Neural crest cell (in vitro differentiated cells): ENCODE results near the gene SLC36A4. TPM values are rescaled to one million over a fixed set of nuclear protein-coding genes. Genes with fewer than 3 reads are reported as not detected.
"Not testable (repeated sequence)": the region's sequence is repeated elsewhere in the genome, so short reads cannot be mapped to it uniquely, and the experiment has no call there.

Experiments used
- DNase-seq: peaks from one replicate; pipeline ENCODE4 v3.0.0; 2021; ENCODE audit warnings: low read depth, mixed read lengths, low spot score
- H3K27ac Mint-ChIP-seq: one replicate; pipeline ENCODE4 v1.8.0; 2021; ENCODE audit warnings: mild to moderate bottlenecking, mixed read lengths; ENCODE audit not compliant: unreplicated experiment
- H3K27me3 Mint-ChIP-seq: 2 replicates; pipeline ENCODE4 v1.8.0; 2021; ENCODE audit warnings: low read depth, mild to moderate bottlenecking, mixed read lengths
- H3K36me3 Mint-ChIP-seq: 2 replicates; pipeline ENCODE4 v1.8.0; 2021; ENCODE audit warnings: low read depth, mild to moderate bottlenecking, mixed read lengths
- H3K4me1 Mint-ChIP-seq: 2 replicates; pipeline ENCODE4 v1.8.0; 2021; ENCODE audit warnings: mixed read lengths
- H3K4me3 Mint-ChIP-seq: one replicate; pipeline ENCODE4 v1.8.0; 2021; ENCODE audit warnings: mild to moderate bottlenecking, mixed read lengths
- H3K9me3 Mint-ChIP-seq: 2 replicates; pipeline ENCODE4 v1.8.0; 2021; ENCODE audit warnings: mixed read lengths
- total RNA-seq: library from RNA; stranded (reverse); gene quantifications from 2 replicates; pipeline ENCODE4 v1.2.1, GENCODE V29; 2021
- TF ChIP-seq, protein P1 (sequence below): fragments of 200-600 bp; sonication (generic); conservative IDR thresholded peaks from 2 replicates; pipeline ENCODE4 v1.5.0; 2021; ENCODE audit warnings: antibody characterized with exemption, mild to moderate bottlenecking

SLC36A4 gene
- total RNA-seq, 1 donor from 2014 or later = 34.4 TPM

DNA sequence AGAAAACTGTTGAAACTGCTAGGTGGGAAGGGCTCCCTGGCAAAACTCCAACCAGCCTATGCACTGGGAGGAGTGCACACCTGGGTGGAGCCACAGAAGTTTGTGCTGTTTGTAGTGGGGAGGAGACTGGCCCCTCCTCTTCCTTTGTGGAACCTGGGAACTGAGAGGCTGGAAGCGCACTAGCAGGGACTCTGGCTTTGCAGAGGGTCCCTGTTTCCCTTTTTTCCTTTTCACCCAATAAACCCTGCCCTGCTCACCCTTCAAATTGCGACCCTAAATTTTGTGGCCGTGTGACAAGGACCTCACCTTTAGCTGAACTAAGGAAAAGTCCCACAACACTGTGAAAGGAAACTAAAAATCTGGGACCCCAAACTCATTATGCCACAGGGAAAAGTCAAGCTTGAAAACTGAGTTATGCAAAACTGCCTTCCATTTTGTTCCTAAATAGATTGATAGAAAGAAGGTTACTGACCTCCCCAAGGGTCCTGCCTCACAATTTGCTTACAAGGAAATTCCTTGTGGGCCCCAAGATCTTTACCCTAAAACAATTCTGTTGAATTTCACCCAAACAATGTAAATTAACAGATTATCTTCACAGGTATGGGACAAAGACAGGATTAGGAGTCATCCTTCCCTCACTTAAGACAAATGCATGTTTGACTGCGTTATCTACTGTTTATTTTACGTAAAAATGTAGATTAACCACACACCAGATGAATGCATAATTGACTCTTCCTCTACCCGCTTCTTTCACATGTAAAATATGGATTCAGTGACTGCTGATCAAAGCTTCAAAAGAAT lies 81.0 kb downstream of the SLC36A4 start:
- Mint-ChIP-seq H3K27ac (peak overlapping the region; percentile 79), H3K4me3 (no peak overlapping the region), H3K9me3 (no peaks in the 10 kb centered on the region), H3K27me3 (no peaks in the 10 kb centered on the region), H3K36me3 (no peaks in the 10 kb centered on the region), H3K4me1 (peaks cover 21% of the 10 kb centered on the region)
- DNase-seq = no peak
- TF ChIP-seq, protein P1, sequence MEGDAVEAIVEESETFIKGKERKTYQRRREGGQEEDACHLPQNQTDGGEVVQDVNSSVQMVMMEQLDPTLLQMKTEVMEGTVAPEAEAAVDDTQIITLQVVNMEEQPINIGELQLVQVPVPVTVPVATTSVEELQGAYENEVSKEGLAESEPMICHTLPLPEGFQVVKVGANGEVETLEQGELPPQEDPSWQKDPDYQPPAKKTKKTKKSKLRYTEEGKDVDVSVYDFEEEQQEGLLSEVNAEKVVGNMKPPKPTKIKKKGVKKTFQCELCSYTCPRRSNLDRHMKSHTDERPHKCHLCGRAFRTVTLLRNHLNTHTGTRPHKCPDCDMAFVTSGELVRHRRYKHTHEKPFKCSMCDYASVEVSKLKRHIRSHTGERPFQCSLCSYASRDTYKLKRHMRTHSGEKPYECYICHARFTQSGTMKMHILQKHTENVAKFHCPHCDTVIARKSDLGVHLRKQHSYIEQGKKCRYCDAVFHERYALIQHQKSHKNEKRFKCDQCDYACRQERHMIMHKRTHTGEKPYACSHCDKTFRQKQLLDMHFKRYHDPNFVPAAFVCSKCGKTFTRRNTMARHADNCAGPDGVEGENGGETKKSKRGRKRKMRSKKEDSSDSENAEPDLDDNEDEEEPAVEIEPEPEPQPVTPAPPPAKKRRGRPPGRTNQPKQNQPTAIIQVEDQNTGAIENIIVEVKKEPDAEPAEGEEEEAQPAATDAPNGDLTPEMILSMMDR = no peak

DNA sequence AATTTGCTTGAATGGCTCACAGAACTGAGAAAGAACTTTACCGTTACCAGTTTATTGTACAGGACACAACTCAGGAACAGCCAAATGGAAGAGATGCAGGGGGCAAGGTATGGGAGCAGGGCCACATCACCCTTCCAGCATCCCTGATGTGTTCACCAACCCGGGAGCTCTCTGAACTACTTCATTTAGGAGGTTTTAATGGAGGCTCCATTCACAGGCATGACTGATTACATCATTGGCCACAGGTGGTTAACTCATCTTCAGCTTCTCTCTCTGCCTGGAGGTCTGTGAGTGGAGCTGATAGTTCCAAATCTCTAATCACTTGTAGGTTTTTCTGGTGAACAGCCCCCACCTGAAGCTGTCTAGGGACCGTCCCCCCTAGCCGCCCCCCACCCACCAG lies 83.5 kb downstream of the SLC36A4 start:
- Mint-ChIP-seq H3K4me1 (peaks cover 33% of the 10 kb centered on the region), H3K27ac (no peak overlapping the region), H3K9me3 (peaks cover 4% of the 10 kb centered on the region), H3K27me3 (no peaks in the 10 kb centered on the region), H3K36me3 (peaks cover 2% of the 10 kb centered on the region), H3K4me3 (no peak overlapping the region)
- no peak for DNase-seq
- TF ChIP-seq, protein P1 = no peak

DNA sequence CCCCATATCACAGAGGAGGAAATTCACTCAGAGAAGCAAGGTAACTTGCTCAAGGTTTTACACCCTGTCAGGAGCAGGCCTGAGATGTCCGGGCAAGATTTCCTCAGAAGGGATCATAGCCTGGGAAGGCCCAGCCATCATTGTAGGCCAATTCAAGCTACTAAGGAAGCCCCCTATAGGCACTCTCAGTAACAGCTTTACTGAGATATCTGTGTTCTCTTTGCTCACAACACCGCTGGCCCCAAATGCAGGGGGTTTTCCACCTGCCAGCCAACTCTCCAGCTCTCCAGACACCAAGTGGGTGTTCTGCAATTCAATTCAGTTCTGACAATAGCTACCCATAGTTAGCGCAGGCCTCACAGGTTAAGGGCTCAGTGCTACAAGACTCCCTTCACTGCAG lies 84.0 kb downstream of the SLC36A4 start:
- DNase-seq = no peak
- H3K9me3 Mint-ChIP-seq = peaks cover 4% of the 10 kb centered on the region
- peaks cover 33% of the 10 kb centered on the region for H3K4me1 Mint-ChIP-seq
- no peak overlapping the region for H3K27ac Mint-ChIP-seq
- H3K27me3 Mint-ChIP-seq = no peaks in the 10 kb centered on the region
- H3K4me3 Mint-ChIP-seq = no peak overlapping the region
- TF ChIP-seq, protein P1 = no peak
- peaks cover 2% of the 10 kb centered on the region for H3K36me3 Mint-ChIP-seq

GRCh38 chr11:93111147-93111546 lies 86.6 kb downstream of the SLC36A4 start:
- H3K27me3 Mint-ChIP-seq, H3K36me3 Mint-ChIP-seq, H3K4me3 Mint-ChIP-seq, DNase-seq, H3K9me3 Mint-ChIP-seq: not testable (repeated sequence)
- peak overlapping the region; percentile 31 for H3K27ac Mint-ChIP-seq
- H3K4me1 Mint-ChIP-seq = peaks cover 20% of the 10 kb centered on the region

GRCh38 chr11:93100211-93100610 lies 97.6 kb downstream of the SLC36A4 start:
- Mint-ChIP-seq H3K27me3 (no peaks in the 10 kb centered on the region), H3K9me3 (peaks cover 7% of the 10 kb centered on the region), H3K4me1 (peaks cover 5% of the 10 kb centered on the region), H3K36me3 (no peaks in the 10 kb centered on the region), H3K4me3 (no peak overlapping the region), H3K27ac (no peak overlapping the region)
- no peak for DNase-seq
- TF ChIP-seq, protein P1 = no peak

- Mint-ChIP-seq H3K4me3 (no peak overlapping the region), H3K36me3 (no peaks in the 10 kb centered on the region), H3K27ac (peak overlapping the region; percentile 70), H3K4me1 (peaks cover 5% of the 10 kb centered on the region), H3K27me3 (no peaks in the 10 kb centered on the region), H3K9me3 (peaks cover 9% of the 10 kb centered on the region)
- TF ChIP-seq, protein P1 = no peak
- no peak for DNase-seq
These were observed 98.0 kb downstream of the SLC36A4 start for GRCh38 chr11:93099806-93100205.
